IPS-11a (cell line): ENCODE results near the gene AMER3.
A peak's percentile ranks its signal among the peaks of the same experiment; 100 is the strongest.

ENCODE experiments used
- H3K4me3 ChIP-seq: one replicate; pipeline ENCODE4 v1.5.1; 2013; ENCODE audit warnings: low read depth, low read length, control low read depth

Gene AMER3

GRCh38 chr2:130749078-130749477, 6.3 kb upstream of the AMER3 start:
- no peak overlapping the region for H3K4me3 ChIP-seq

GRCh38 chr2:130749641-130750040, 5.7 kb upstream of the AMER3 start:
- no peak overlapping the region for H3K4me3 ChIP-seq

- H3K4me3 ChIP-seq, result peak overlapping the region; percentile 70
Measured at GRCh38 chr2:130754811-130755210, 529 bp upstream of the AMER3 start.

- peak overlapping the region; percentile 70 for H3K4me3 ChIP-seq
Measured at GRCh38 chr2:130756053-130756873, 923 bp downstream of the AMER3 start.

GRCh38 chr2:130756874-130757668, 1.7 kb downstream of the AMER3 start:
- peak overlapping the region; percentile 58 for H3K4me3 ChIP-seq

DNA sequence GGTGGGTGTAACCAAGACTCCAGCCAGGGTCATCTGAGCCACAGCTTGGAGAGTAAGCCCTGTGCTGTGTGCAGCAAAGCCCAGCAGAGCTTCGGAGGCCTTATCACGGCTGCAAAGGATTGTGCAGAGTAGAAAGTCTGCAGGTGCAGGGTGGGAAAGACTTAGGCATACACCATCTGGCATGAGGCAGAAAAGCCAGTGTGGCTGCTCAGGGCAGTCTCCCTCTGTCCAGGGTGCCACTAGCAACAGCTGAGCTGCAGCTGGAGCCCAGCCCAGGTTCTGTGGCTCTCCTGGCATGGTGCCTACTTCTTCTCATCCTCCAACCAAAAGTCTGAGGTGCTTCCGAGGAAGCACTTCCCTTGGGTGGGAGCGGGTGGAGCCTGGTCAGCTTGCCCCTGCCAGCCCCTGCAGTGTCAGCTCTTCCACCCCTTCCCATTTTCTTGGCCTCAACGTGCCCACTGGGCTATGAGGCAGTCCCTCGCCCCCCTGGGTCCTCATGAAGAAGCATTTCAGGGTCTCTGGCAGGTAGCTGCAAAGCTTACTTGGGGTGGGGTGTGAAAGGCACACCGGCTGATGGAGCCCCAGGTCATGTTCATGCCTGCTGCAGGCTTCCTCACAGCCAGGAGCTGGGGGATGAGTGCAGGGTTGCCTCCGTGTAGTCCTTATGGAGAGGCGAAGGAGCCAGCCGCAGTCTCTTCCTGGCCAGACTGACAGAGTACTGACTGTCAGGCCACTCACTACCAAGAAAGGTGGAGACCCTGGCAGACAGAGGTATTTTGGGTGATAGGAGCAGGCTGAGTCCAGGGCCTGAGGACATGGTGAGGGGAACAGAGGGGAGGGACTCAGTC, 4.8 kb downstream of the AMER3 start:
- H3K4me3 ChIP-seq, result no peak overlapping the region

GRCh38 chr2:130760754-130761751, 5.7 kb downstream of the AMER3 start:
- no peak overlapping the region for H3K4me3 ChIP-seq

DNA sequence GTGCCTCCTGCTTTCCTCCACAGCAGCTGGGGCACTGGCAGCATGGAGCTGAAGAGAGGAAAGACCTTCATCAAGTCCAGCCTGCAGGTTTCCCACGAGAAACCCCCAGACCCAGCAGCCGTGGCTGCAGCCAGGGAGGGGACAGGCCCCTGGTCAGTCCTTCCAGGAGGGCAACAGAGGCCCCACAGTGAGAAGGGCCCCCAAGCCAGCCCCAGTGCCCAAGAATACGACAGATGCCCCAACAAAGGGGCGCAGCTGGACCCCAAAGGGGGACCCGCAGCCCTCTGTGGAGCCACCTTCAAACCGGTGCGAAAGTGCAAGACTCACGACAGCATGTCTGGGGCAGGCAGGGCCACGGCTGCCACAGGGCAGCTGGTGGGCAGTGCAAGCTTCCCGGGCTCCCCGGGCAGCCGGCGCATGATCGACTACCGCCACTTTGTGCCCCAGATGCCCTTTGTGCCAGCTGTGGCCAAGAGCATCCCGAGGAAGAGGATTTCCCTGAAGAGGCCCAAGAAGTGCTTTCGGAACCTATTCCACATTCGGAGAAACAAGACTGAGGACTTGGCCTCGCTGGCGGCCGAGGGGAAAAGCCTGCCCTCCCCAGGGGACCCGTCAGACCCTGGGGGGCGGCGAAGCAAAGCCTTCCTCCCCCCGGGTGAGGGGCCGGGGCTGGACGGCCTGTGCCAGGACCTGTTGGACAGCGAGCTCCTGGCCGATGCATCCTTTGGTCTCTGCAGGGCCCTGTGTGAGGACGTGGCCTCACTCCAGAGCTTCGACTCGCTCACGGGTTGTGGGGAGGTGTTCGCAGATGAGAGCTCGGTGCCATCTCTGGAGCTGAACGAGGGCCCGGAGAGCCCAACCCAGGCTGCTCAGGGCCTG, 6.9 kb downstream of the AMER3 start:
- H3K4me3 ChIP-seq, result no peak overlapping the region

DNA sequence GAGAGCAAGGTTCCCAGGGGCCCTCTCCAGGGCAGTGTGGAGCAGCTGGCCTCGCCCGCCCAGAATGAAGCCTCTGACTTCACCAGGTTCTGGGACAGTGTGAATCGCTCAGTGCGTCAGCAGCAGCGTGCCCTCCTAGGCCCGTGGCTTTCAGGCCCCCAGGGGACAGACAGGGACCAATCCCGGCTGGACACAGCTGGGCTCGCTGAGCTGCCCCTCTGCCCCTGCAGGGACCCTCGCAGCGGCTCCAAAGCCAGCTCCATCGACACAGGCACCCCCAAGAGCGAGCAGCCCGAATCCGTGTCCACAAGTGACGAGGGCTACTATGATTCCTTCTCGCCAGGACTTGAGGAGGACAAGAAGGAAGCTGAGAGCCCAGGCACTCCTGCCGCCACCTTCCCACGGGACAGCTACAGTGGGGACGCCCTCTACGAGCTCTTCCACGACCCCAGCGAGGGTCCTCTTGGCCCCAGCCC, 7.6 kb downstream of the AMER3 start:
- no peak overlapping the region for H3K4me3 ChIP-seq

DNA sequence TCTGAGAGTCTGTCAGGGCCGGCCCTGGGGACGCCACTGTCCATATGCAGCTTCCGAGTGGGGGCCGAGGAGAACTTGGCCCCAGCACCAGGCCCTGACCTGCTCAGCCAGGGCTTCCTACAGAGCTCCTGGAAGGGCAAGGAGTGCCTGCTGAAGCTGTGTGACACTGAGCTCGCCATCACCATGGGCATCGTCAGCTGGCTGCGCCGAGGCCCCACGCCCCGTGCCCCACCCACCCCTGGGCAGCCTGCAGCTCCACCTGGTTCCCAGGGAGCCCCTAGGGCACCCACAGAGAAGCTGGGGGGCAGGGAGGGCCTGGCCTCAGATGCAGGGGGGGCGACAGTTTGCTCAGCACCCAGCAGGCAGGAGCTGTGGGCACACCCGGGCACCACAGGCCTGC, 8.1 kb downstream of the AMER3 start:
- H3K4me3 ChIP-seq, result no peak overlapping the region

GRCh38 chr2:130764035-130764820, 8.9 kb downstream of the AMER3 start:
- H3K4me3 ChIP-seq, result no peak overlapping the region

GRCh38 chr2:130764821-130765115, 9.4 kb downstream of the AMER3 start:
- H3K4me3 ChIP-seq, result no peak overlapping the region

DNA sequence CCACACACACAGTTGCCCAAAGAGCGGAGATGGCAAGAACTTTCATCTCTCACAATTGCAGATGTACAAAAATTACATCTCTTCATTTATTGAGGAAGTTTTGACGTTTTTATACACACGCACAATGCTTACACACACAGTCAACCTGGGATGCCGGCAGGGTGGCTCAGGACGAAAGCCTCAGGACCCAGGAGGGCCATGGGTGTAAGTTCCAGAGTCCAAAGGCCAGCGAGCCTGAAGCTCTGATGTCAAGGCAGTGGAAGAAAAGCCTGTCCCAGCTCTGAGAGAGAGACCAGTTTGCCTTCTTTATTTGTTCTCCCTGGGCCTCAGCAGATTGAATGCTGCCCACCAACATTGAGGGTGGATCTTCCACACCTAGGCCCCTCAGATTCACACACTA, 10.1 kb downstream of the AMER3 start:
- H3K4me3 ChIP-seq, result no peak overlapping the region

- H3K4me3 ChIP-seq, result no peak overlapping the region
Measured at GRCh38 chr2:130766037-130766436, 10.7 kb downstream of the AMER3 start.

- no peak overlapping the region for H3K4me3 ChIP-seq
Measured at GRCh38 chr2:130766711-130767407, 11.5 kb downstream of the AMER3 start.

- H3K4me3 ChIP-seq, result no peak overlapping the region
Measured at GRCh38 chr2:130767408-130767775, 12.1 kb downstream of the AMER3 start.

DNA sequence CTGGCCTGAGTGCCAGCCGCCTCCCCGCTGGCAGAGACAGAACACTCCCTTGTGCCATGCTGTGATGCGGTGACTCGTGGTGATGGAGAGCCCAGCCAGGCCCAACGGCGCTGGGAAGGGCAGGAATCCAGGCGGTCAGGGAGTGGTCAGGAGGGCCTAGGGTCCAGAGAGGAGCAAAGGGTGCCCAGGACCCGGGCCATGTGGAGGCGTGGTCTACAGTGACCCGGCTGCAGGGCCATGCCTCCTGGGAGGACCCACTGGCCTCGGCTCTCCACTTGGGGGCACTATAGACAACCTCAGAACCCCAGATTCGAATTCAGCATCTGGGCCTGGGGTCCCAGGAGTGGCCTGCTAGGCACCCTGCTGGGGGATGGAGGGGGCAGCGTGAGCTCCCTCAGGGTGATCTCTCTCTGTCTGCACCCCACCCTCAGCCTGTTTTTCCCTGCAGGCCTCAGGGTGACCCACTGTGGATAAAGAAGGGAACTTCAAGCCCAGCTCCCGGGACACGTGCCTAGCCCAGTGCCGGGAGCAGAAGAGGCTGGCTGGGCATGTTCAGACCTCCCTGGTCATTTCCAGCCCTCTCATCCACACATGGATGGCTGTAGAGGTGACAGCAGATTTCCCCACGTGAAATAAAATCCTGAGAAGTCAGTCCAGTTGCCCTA, 13.0 kb downstream of the AMER3 start:
- no peak overlapping the region for H3K4me3 ChIP-seq
